Trophoblast cell (in vitro differentiated cells and primary cell): ENCODE measurements around the gene TEAD4.

Experiments
- DNase-seq, 2 donors: peaks; one replicate each; pipeline ENCODE4 v3.0.0-alpha.2; 2016
- H2AFZ ChIP-seq: 2 replicates; pipeline ENCODE4 v1.6.1; 2013; ENCODE audit warnings: low read length, moderate library complexity, mild to moderate bottlenecking; ENCODE audit not compliant: insufficient read depth, poor library complexity
- H2AK5ac ChIP-seq: 2 replicates; pipeline ENCODE4 v1.6.1; 2013; ENCODE audit warnings: mild to moderate bottlenecking, low read length
- H2BK120ac ChIP-seq: 2 replicates; pipeline ENCODE4 v1.6.1; 2013; ENCODE audit warnings: low read length, mild to moderate bottlenecking, moderate library complexity; ENCODE audit not compliant: insufficient read depth, poor library complexity
- H2BK12ac ChIP-seq: 2 replicates; pipeline ENCODE4 v1.6.1; 2013; ENCODE audit warnings: mild to moderate bottlenecking, low read length, moderate library complexity
- H2BK5ac ChIP-seq: 2 replicates; pipeline ENCODE4 v1.6.1; 2013; ENCODE audit warnings: low read length, low read depth, moderate library complexity, mild to moderate bottlenecking; ENCODE audit not compliant: poor library complexity
- H3K14ac ChIP-seq: 2 replicates; pipeline ENCODE4 v1.6.1; 2013; ENCODE audit warnings: mild to moderate bottlenecking, low read length
- H3K18ac ChIP-seq: 2 replicates; pipeline ENCODE4 v1.6.1; 2013; ENCODE audit warnings: mild to moderate bottlenecking, low read length
- H3K23ac ChIP-seq: 2 replicates; pipeline ENCODE4 v1.6.1; 2013; ENCODE audit warnings: low read length
- H3K27ac ChIP-seq: 2 replicates; pipeline ENCODE4 v1.5.1; 2013; ENCODE audit warnings: low read depth, mild to moderate bottlenecking, inconsistent platforms, low read length, moderate library complexity
- H3K27me3 ChIP-seq: 2 replicates; pipeline ENCODE4 v1.6.1; 2013; ENCODE audit warnings: inconsistent platforms, mild to moderate bottlenecking, low read length, moderate library complexity; ENCODE audit not compliant: insufficient read depth
- H3K36me3 ChIP-seq, 2 experiments: 1 replicate in 1 of 2; 2 replicates in 1 of 2; pipeline ENCODE4 v1.6.1; 2013; ENCODE audit warnings: low read length in 2 of 2, mild to moderate bottlenecking in 2 of 2, moderate library complexity in 1 of 2; ENCODE audit not compliant: insufficient read depth in 2 of 2, control insufficient read depth in 1 of 2
- H3K4ac ChIP-seq: 2 replicates; pipeline ENCODE4 v1.6.1; 2013; ENCODE audit warnings: low read depth, mild to moderate bottlenecking, low read length, moderate library complexity
- H3K4me1 ChIP-seq, 2 experiments: 1 replicate in 1 of 2; 2 replicates in 1 of 2; pipeline ENCODE4 v1.6.1; 2013; ENCODE audit warnings: low read length in 2 of 2, mild to moderate bottlenecking in 2 of 2, moderate library complexity in 1 of 2; ENCODE audit not compliant: insufficient read depth in 2 of 2, control insufficient read depth in 1 of 2
- H3K4me2 ChIP-seq: 2 replicates; pipeline ENCODE4 v1.6.1; 2013; ENCODE audit warnings: inconsistent platforms, mild to moderate bottlenecking, low read length, moderate library complexity
- H3K4me3 ChIP-seq: 2 replicates; pipeline ENCODE4 v1.5.1; 2013; ENCODE audit warnings: mild to moderate bottlenecking, low read depth, low read length, inconsistent platforms
- H3K79me1 ChIP-seq: one replicate; pipeline ENCODE4 v1.6.1; 2013; ENCODE audit warnings: low read length
- H3K79me2 ChIP-seq: 2 replicates; pipeline ENCODE4 v1.6.1; 2013; ENCODE audit warnings: low read length, mild to moderate bottlenecking; ENCODE audit not compliant: control insufficient read depth, insufficient read depth, poor library complexity
- H3K9ac ChIP-seq: 2 replicates; pipeline ENCODE4 v1.6.1; 2013; ENCODE audit warnings: mild to moderate bottlenecking, low read length
- H3K9me3 ChIP-seq: 2 replicates; pipeline ENCODE4 v1.6.1; 2013; ENCODE audit warnings: low read depth, mild to moderate bottlenecking, control low read depth, inconsistent platforms, low read length; ENCODE audit not compliant: insufficient read depth
- H4K12ac ChIP-seq: 2 replicates; pipeline ENCODE4 v1.6.1; 2013; ENCODE audit warnings: low read depth, mild to moderate bottlenecking, low read length, moderate library complexity
- H4K8ac ChIP-seq: 2 replicates; pipeline ENCODE4 v1.6.1; 2013; ENCODE audit warnings: low read depth, mild to moderate bottlenecking, low read length, moderate library complexity
- H4K91ac ChIP-seq: one replicate; pipeline ENCODE4 v1.6.1; 2013; ENCODE audit warnings: low read depth, mild to moderate bottlenecking, low read length, moderate library complexity
- WGBS: extraction: QIAGEN DNeasy Blood & Tissue Kit; methylation state at CpG from one replicate; pipeline ENCODE4 v1.1.7; 2013; ENCODE audit warnings: missing lambda C conversion rate; ENCODE audit not compliant: insufficient read length, insufficient coverage; ENCODE audit errors: extremely low coverage; 5-methylcytosine and 5-hydroxymethylcytosine counted together

TEAD4 gene

GRCh38 chr12:3032770-3033538 is 73.8 kb downstream of the TEAD4 start:
- H2AK5ac ChIP-seq = no peak overlapping the region
- H3K79me1 ChIP-seq = no peaks in the 10 kb centered on the region
- no peak overlapping the region for H2BK5ac ChIP-seq
- no peak overlapping the region for H2BK12ac ChIP-seq
- no peak overlapping the region for H2BK120ac ChIP-seq
- H3K27me3 ChIP-seq = no peaks in the 10 kb centered on the region
- no peak overlapping the region for H3K4me3 ChIP-seq
- no peak overlapping the region for H3K4ac ChIP-seq
- no peak overlapping the region for H3K23ac ChIP-seq
- no peak for DNase-seq
- H3K14ac ChIP-seq = no peak overlapping the region
- H4K12ac ChIP-seq = no peak overlapping the region
- no peaks in the 10 kb centered on the region for H3K9me3 ChIP-seq
- H2AFZ ChIP-seq = no peak overlapping the region
- H3K4me1 ChIP-seq = peaks cover 0 to 3% of the 10 kb centered on the region in 2 experiments
- H4K8ac ChIP-seq = no peak overlapping the region
- no CpG with 5 or more reads among the region's 27 CpGs for WGBS
- H3K4me2 ChIP-seq = no peak overlapping the region
- no peak overlapping the region for H4K91ac ChIP-seq
- peaks cover 13 to 25% of the 10 kb centered on the region in 2 experiments for H3K36me3 ChIP-seq
- H3K9ac ChIP-seq = no peak overlapping the region
- H3K27ac ChIP-seq = no peak overlapping the region
- H3K79me2 ChIP-seq = no peaks in the 10 kb centered on the region
- no peak overlapping the region for H3K18ac ChIP-seq

- peaks cover 0 to 3% of the 10 kb centered on the region in 2 experiments for H3K4me1 ChIP-seq
- H3K79me1 ChIP-seq = no peaks in the 10 kb centered on the region
- H2BK120ac ChIP-seq = no peak overlapping the region
- no peak overlapping the region for H4K12ac ChIP-seq
- no peak overlapping the region for H3K18ac ChIP-seq
- whole genome bisulfite sequencing = no CpG with 5 or more reads among the region's 8 CpGs
- no peak overlapping the region for H4K8ac ChIP-seq
- H3K36me3 ChIP-seq = peaks cover 17 to 27% of the 10 kb centered on the region in 2 experiments
- no peak overlapping the region for H4K91ac ChIP-seq
- no peak overlapping the region for H3K4ac ChIP-seq
- H2AK5ac ChIP-seq = no peak overlapping the region
- no peaks in the 10 kb centered on the region for H3K79me2 ChIP-seq
- no peak overlapping the region for H2BK5ac ChIP-seq
- H3K9me3 ChIP-seq = no peaks in the 10 kb centered on the region
- H3K4me3 ChIP-seq = no peak overlapping the region
- no peak overlapping the region for H3K9ac ChIP-seq
- no peak overlapping the region for H3K14ac ChIP-seq
- no peak overlapping the region for H3K23ac ChIP-seq
- DNase-seq = no peak
- H3K27ac ChIP-seq = no peak overlapping the region
- H3K27me3 ChIP-seq = no peaks in the 10 kb centered on the region
- no peak overlapping the region for H2BK12ac ChIP-seq
- H3K4me2 ChIP-seq = no peak overlapping the region
- no peak overlapping the region for H2AFZ ChIP-seq
Observed at GRCh38 chr12:3033539-3033867, 74.3 kb downstream of the TEAD4 start.

GRCh38 chr12:3034067-3034750 is 75.0 kb downstream of the TEAD4 start:
- Histone ChIP-seq H3K27me3 (no peaks in the 10 kb centered on the region), H3K79me2 (no peaks in the 10 kb centered on the region), H3K27ac (no peak overlapping the region), H3K4ac (no peak overlapping the region), H3K18ac (no peak overlapping the region), H3K4me3 (no peak overlapping the region), H3K9me3 (no peaks in the 10 kb centered on the region), H3K4me1 (peaks cover 0 to 3% of the 10 kb centered on the region in 2 experiments), H2AK5ac (no peak overlapping the region), H3K14ac (no peak overlapping the region), H2BK5ac (no peak overlapping the region), H4K8ac (no peak overlapping the region), H3K36me3 (peaks cover 21 to 31% of the 10 kb centered on the region in 2 experiments), H2BK120ac (no peak overlapping the region), H4K12ac (no peak overlapping the region), H3K79me1 (no peaks in the 10 kb centered on the region), H2AFZ (no peak overlapping the region), H4K91ac (no peak overlapping the region), H2BK12ac (no peak overlapping the region), H3K4me2 (no peak overlapping the region), H3K23ac (no peak overlapping the region), H3K9ac (no peak overlapping the region)
- peak; percentile 33 to 69 for DNase-seq
- no CpG with 5 or more reads among the region's 10 CpGs for WGBS

- Histone ChIP-seq H4K8ac (no peak overlapping the region), H3K36me3 (peaks cover 27 to 38% of the 10 kb centered on the region in 2 experiments), H3K9ac (no peak overlapping the region), H2AFZ (no peak overlapping the region), H2BK120ac (no peak overlapping the region), H3K4ac (no peak overlapping the region), H2AK5ac (no peak overlapping the region), H3K9me3 (no peaks in the 10 kb centered on the region), H3K4me1 (peaks cover 0 to 3% of the 10 kb centered on the region in 2 experiments), H3K27ac (no peak overlapping the region), H4K12ac (no peak overlapping the region), H3K18ac (no peak overlapping the region), H3K14ac (no peak overlapping the region), H3K4me3 (no peak overlapping the region), H3K79me2 (no peaks in the 10 kb centered on the region), H4K91ac (no peak overlapping the region), H2BK5ac (no peak overlapping the region), H3K23ac (no peak overlapping the region), H3K27me3 (no peaks in the 10 kb centered on the region), H2BK12ac (no peak overlapping the region), H3K4me2 (no peak overlapping the region), H3K79me1 (no peaks in the 10 kb centered on the region)
- no CpG with 5 or more reads among the region's 5 CpGs for WGBS
- DNase-seq = peak; percentile 9 to 47
Observed at GRCh38 chr12:3035171-3035570, 76.0 kb downstream of the TEAD4 start.
